Naive B cell (primary cell): ENCODE data around the gene KMT2D. TPM values are rescaled to one million over a fixed set of nuclear protein-coding genes. Genes with fewer than 3 reads are reported as not detected.
A peak's percentile ranks its signal among the peaks of the same experiment; 100 is the strongest.

Experiments
- ATAC-seq, 2 donors: fragments of 150-1000 bp; cut with Tn5 transposase; 2 replicates each; pipeline ENCODE4 v1.10.0; 2021; ENCODE audit warnings: low read depth in 2 of 2, mild to moderate bottlenecking in 2 of 2, moderate library complexity in 2 of 2
- DNase-seq: peaks from one replicate; pipeline ENCODE4 v3.0.0; 2022
- H3K27ac Mint-ChIP-seq, 6 donors: one replicate each; pipeline ENCODE4 v1.8.0; 2020 to 2022; ENCODE audit warnings: mild to moderate bottlenecking in 6 of 6, mixed read lengths in 6 of 6, moderate library complexity in 5 of 6, inconsistent platforms in 2 of 6
- H3K27me3 Mint-ChIP-seq, 3 donors: one replicate each; pipeline ENCODE4 v1.8.0; 2021 to 2022; ENCODE audit warnings: mixed read lengths in 3 of 3, mild to moderate bottlenecking in 1 of 3
- H3K36me3 Mint-ChIP-seq, 2 donors: one replicate each; pipeline ENCODE4 v1.8.0; 2020 to 2022; ENCODE audit warnings: mixed read lengths in 2 of 2, inconsistent platforms in 1 of 2, mild to moderate bottlenecking in 1 of 2
- H3K4me1 Mint-ChIP-seq, 3 donors: one replicate each; pipeline ENCODE4 v1.8.0; 2020 to 2022; ENCODE audit warnings: mixed read lengths in 3 of 3, inconsistent platforms in 1 of 3, mild to moderate bottlenecking in 1 of 3, moderate library complexity in 1 of 3
- H3K4me3 Mint-ChIP-seq, 8 donors: one replicate each; pipeline ENCODE4 v1.8.0; 2020 to 2022; ENCODE audit warnings: mild to moderate bottlenecking in 8 of 8, mixed read lengths in 8 of 8, moderate library complexity in 8 of 8, inconsistent platforms in 2 of 8
- H3K9me3 Mint-ChIP-seq, 7 donors: one replicate each; pipeline ENCODE4 v1.8.0; 2020 to 2022; ENCODE audit warnings: mixed read lengths in 7 of 7, mild to moderate bottlenecking in 5 of 7, inconsistent platforms in 2 of 7, moderate library complexity in 1 of 7
- polyA plus RNA-seq, 6 donors: library from polyadenylated mRNA; unstranded; fragments of 300-500 nt; fragmentation: Illumina TruSeq; gene quantifications; one replicate each; pipeline ENCODE4 v1.2.3, GENCODE V29; 2021; ENCODE audit warnings: low read depth in 6 of 6

KMT2D gene
- polyA plus RNA-seq, 6 donors from 2014 or later, result 2.6 to 33.6 (median 9.7) TPM

DNA sequence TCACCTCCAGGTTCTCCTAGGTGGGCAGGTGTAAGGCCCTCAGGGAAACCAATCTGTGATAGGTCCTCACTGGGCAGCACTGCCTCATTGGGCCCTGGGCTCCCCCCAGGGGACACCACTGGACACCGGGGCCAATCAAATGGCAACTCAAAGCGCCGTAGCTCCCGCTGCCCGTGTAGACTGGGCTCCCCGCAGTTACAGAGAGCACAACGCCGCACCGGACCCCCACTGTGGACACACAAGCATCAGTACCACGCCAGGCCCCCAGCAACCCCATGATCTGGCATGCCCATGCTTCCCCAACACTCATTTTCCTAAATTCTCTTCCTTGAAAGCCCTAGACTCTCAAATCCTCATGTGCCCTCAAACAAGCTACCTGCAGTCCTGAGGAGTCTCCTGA lies 6.1 kb downstream of the KMT2D start:
- no peaks in the 10 kb centered on the region for H3K9me3 Mint-ChIP-seq
- DNase-seq, result no peak
- H3K27ac Mint-ChIP-seq, result peak overlapping the region in 1 of 6 donors; percentile 49
- ATAC-seq, result no peak
- H3K27me3 Mint-ChIP-seq, result no peaks in the 10 kb centered on the region
- H3K4me1 Mint-ChIP-seq, result peaks cover 62 to 67% (median 67%) of the 10 kb centered on the region in 3 donors
- peaks cover 14 to 20% of the 10 kb centered on the region in 2 donors for H3K36me3 Mint-ChIP-seq
- H3K4me3 Mint-ChIP-seq, result peak overlapping the region in 1 of 8 donors; percentile 35

DNA sequence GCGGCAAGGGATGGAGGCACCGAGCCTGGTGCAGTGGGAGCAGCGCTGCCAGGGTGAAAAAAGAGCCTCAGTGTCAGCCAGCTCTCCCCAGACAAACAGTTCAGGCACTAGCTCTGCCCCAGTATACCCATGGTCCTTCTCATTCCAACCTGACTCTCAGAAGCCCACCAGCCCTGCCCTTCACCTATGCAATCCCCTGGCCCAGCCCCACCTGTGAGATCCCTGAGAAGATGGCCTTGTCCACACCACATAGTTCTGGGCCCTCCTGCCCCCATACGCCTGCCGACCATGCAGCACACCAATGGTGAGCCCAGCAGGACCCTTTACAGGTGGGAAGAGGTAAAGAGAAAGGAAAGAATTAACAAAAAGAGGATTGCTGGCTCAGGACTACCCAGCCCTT lies 6.5 kb downstream of the KMT2D start:
- Mint-ChIP-seq H3K36me3 (peaks cover 14 to 20% of the 10 kb centered on the region in 2 donors), H3K27me3 (no peaks in the 10 kb centered on the region), H3K9me3 (no peaks in the 10 kb centered on the region), H3K4me3 (no peak overlapping the region), H3K27ac (peak overlapping the region in 1 of 6 donors; percentile 9), H3K4me1 (peaks cover 58 to 64% (median 63%) of the 10 kb centered on the region in 3 donors)
- ATAC-seq, result no peak
- DNase-seq, result no peak

DNA sequence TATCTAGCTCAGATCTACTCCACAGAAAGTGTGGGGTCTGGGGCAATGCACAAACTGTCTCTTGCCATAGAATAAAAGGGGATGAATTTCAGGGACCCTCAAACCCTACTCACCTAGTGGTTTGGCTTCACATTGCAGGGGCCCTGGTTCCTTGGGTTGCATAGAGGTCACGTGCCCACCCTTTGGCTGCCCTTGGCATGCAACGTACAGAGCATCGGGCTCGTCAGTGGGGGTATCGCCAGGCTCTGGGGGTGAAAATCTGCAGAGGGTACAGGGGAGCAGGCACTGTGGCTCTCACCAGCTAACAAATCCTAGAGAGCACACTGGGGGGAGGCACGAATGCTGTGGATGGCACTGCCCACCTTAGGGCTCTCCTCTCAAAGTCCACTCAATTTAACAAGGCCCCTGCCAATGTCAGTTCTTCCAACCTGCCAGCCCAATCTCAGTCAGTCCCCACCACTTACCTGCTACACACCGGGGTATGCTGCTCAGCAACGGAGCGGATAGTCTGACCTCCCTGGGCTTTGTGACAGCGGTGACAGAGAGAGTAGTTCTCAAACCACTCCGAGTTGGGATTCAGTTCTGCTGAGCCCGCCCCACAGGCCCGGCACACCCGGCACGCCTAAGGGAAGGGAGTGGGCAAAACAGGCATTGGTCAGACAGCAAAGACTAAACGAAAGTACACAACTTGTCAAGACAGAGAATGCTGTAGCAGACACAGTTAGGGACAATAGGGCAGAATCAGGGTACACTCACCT lies 8.0 kb downstream of the KMT2D start:
- Mint-ChIP-seq H3K36me3 (peaks cover 14 to 27% of the 10 kb centered on the region in 2 donors), H3K4me1 (peaks cover 43 to 50% (median 48%) of the 10 kb centered on the region in 3 donors), H3K27me3 (no peaks in the 10 kb centered on the region), H3K27ac (peak overlapping the region in 2 of 6 donors; percentile 32 to 44), H3K9me3 (no peaks in the 10 kb centered on the region), H3K4me3 (peak overlapping the region in 1 of 8 donors; percentile 22)
- DNase-seq (no peak), ATAC-seq (no peak)

DNA sequence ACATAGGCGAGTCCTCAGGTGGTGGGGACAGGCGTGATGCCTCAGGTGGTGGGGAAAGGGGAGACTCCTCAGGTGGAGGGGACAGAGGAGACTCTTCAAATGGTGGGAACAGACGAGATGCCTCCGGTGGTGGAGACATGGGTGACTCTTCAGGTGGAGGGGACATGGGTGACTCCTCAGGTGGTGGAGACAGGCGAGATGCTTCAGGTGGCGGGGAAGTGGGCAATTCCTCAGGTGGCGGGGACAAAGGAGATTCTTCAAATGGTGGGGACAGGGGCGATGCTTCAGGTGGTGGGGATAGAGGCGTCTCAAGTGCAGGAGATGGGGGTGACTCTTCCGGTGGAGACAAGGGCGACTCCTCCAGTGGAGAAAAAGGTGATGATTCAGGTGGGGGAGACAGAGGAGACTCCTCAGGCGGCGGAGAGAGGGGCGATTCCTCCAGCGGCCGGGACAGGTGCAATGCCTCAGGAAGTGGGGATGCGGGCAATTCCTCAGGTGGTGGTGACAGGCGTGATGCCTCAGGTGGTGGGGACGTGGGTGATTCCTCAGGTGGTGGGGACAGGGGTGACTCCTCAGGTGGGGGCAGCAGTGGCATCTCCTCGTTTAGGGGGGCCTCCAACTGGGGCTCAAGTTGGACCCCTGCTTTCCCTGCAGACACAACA lies 8.7 kb downstream of the KMT2D start:
- Mint-ChIP-seq H3K9me3 (no peaks in the 10 kb centered on the region), H3K36me3 (peaks cover 14 to 27% of the 10 kb centered on the region in 2 donors), H3K4me1 (peaks cover 36 to 42% (median 41%) of the 10 kb centered on the region in 3 donors), H3K27ac (peak overlapping the region in 3 of 6 donors; percentile 22 to 74 (median 40)), H3K4me3 (peak overlapping the region in 2 of 8 donors; percentile 22 to 53), H3K27me3 (no peaks in the 10 kb centered on the region)
- ATAC-seq (no peak), DNase-seq (no peak)

DNA sequence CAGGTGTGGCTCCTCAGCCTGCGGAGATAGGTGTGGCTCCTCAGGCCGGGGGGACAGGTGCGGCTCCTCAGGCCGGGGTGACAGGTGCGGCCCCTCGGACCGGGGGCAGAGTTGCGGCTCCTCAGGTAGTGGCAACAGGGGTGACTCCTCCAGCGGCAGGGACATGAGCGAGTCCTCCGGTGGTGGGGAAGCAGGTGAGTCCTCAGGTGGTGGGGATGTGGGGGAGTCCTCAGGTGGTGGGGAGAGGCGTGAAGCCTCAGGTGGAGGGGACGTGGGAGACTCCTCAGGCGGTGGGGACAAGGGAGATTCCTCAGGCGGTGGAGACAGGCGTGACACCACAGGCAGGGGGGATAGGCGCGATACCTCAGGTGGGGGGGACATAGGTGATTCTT lies 9.2 kb downstream of the KMT2D start:
- Mint-ChIP-seq H3K4me1 (peaks cover 30 to 37% (median 36%) of the 10 kb centered on the region in 3 donors), H3K36me3 (peaks cover 14 to 27% of the 10 kb centered on the region in 2 donors), H3K27me3 (no peaks in the 10 kb centered on the region), H3K27ac (peak overlapping the region in 3 of 6 donors; percentile 22 to 74 (median 40)), H3K4me3 (no peak overlapping the region), H3K9me3 (no peaks in the 10 kb centered on the region)
- DNase-seq (no peak), ATAC-seq (no peak)

DNA sequence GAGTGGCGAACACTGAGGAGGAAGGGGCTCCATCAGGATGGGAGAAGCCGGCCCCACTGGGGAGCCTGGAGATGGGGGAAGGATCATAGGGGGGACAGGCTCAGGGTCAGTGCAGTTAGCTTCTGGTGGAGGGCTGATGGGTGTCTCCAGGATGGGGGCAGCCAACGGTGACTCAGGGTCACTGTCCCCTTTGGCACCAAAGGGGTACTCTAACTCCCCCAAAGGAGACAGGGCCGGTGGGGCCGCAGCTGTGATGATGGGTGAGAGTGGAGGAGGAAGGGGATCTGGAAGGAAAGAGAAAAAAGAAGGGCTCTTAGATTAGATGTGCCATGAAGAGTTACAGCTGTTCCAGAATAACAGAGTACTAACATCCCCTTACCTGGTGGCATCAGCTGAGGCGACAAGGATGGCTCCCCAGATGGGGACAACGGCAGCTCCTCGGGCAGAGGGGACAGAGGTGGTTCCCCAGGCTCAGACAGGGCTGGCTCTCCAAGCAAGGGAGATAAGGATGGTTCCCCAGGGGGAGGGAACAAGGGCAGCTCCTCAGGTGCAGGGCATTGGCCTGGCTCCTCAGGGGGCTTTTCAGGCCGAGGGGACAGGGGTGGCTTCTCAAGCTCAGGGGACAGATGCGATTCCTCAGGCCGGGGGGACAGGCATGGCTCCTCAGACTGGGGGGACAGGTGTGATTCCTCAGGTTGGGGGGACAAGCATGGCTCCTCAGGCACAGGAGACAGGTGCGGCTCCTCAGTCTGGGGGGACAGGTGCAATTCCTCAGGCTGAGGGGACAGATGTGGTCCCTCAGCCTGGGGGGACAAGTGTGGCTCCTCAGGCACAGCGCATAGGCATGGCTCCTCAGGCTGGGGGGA lies 9.9 kb downstream of the KMT2D start:
- Mint-ChIP-seq H3K4me1 (peaks cover 24 to 31% (median 29%) of the 10 kb centered on the region in 3 donors), H3K4me3 (no peak overlapping the region), H3K27ac (no peak overlapping the region), H3K36me3 (peaks cover 14 to 27% of the 10 kb centered on the region in 2 donors), H3K9me3 (no peaks in the 10 kb centered on the region), H3K27me3 (no peaks in the 10 kb centered on the region)
- ATAC-seq (no peak), DNase-seq (no peak)

DNA sequence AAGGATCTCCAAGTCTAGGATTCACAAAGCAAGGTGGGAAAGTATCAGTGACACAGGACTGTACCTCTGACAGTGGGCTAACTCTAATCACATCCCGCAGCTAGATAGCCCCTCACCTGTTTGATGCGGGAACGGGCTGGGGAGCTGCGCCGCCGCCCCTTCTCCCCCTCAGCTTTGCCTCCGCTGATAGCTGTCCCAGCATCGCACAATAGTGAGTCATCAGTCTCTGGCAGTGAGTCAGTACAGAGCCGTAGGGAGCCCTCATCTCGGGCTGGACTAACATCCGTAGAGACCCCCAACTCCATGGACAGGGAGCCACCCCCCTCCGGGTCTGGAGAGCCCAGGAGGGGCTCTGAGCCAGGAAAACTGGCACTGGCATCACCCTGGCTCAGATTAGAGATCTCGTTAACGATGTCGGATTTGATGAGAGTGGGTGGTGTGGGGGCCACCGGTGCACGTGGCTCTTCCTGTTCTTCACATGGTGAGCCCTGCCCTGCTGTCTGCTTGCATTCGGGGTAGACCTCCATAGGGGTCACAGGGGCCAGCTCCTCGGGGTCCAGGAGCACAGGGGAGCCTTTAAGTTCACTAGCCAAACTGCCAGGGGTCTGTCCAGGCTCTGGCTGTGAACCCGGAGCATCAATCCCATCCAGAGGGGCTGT lies 10.9 kb downstream of the KMT2D start:
- ATAC-seq (no peak), DNase-seq (no peak)
- Mint-ChIP-seq H3K36me3 (peaks cover 14 to 29% of the 10 kb centered on the region in 2 donors), H3K27ac (no peak overlapping the region), H3K27me3 (no peaks in the 10 kb centered on the region), H3K9me3 (no peaks in the 10 kb centered on the region), H3K4me1 (peaks cover 14 to 21% (median 21%) of the 10 kb centered on the region in 3 donors), H3K4me3 (no peak overlapping the region)

DNA sequence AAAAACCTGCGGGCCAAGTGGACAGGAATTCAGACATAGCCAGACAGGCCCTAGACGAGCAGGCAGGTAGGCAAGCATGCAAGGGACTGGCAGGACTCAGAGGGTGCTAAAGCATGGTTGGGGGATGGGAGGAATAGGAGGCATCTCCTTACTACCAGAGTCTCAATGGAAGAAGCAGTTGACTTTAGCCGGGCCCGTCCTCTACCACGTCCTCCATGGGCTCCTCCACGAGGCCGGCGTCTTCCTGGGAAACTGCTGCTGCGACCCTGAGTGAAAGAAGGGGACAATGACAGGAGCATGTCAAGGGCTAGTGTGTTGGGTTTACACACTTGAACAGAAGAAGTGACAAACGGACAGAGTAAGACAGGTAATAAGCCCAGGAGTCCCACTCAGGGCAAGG lies 11.6 kb downstream of the KMT2D start:
- no peaks in the 10 kb centered on the region for H3K27me3 Mint-ChIP-seq

DNA sequence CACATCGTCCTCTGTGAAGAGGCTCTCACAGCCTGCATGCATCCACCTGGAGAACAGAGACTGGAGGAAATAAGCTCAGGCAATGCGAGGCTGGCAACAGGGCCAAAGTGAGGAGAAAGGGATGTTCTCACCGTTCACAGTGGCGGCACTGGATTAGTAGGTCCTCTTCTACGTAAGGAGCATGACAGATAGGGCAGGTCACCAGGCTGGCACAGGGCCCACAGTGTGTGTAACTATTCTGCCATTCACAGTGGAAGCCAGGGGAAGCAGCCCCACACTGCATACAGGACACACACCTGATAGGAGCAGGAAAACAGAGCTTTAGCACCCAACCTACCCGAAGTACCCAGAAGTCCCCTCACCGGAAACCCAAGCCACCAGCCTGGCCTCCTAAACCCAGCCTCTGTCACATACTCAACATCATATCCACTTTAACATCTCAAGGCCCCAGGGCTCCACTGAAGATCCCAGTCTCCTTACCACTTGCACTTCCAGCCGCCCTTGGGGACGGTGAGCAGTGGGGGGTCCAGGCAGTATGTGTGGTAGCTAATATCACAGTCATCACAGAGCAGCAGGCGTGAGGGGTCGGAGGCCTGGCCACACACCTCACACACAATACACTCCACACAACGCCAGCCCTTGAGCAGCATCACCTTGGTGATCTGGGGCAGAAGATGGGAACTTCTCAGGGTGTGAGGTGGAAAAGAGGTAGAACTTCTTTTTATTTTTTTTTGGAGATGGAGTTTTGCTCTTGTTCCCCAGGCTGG lies 14.3 kb downstream of the KMT2D start:
- Mint-ChIP-seq H3K36me3 (peaks cover 0 to 37% of the 10 kb centered on the region in 2 donors), H3K27ac (no peak overlapping the region), H3K4me3 (no peak overlapping the region), H3K4me1 (peaks cover 0 to 18% (median 13%) of the 10 kb centered on the region in 3 donors), H3K27me3 (no peaks in the 10 kb centered on the region), H3K9me3 (no peaks in the 10 kb centered on the region)
- ATAC-seq (no peak), DNase-seq (no peak)

More for the DNA sequence above, 11.6 kb downstream of the KMT2D start:
- Mint-ChIP-seq H3K9me3 (no peaks in the 10 kb centered on the region), H3K36me3 (peaks cover 14 to 37% of the 10 kb centered on the region in 2 donors), H3K4me1 (peaks cover 7 to 25% (median 19%) of the 10 kb centered on the region in 3 donors), H3K4me3 (no peak overlapping the region), H3K27ac (peak overlapping the region in 1 of 6 donors; percentile 67)
- DNase-seq (no peak), ATAC-seq (no peak)

DNA sequence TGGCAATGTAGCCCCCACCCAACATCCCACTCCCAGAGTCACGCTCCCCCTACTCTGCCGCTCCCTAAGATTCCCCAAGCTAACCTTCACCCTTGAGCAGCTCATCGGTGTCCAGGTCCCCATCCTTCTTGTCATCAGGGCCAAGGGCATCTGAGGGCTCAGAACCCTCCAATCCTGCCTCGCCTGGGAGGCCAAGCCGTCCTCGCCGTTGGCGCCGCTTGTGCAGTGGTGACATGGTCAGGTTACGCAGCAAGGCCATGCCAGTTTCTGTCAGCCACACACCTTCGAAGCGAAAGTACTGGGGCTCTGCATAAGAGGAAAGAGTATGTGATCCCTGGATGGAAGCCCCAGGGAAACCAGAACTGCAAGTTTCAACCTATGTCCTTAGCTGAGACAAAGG lies 15.9 kb downstream of the KMT2D start:
- peaks cover 0 to 13% (median 11%) of the 10 kb centered on the region in 3 donors for H3K4me1 Mint-ChIP-seq
- no peaks in the 10 kb centered on the region for H3K27me3 Mint-ChIP-seq
- no peaks in the 10 kb centered on the region for H3K9me3 Mint-ChIP-seq
- no peak overlapping the region for H3K4me3 Mint-ChIP-seq
- no peak overlapping the region for H3K27ac Mint-ChIP-seq
- ATAC-seq, result no peak
- peaks cover 0 to 31% of the 10 kb centered on the region in 2 donors for H3K36me3 Mint-ChIP-seq
- no peak for DNase-seq

DNA sequence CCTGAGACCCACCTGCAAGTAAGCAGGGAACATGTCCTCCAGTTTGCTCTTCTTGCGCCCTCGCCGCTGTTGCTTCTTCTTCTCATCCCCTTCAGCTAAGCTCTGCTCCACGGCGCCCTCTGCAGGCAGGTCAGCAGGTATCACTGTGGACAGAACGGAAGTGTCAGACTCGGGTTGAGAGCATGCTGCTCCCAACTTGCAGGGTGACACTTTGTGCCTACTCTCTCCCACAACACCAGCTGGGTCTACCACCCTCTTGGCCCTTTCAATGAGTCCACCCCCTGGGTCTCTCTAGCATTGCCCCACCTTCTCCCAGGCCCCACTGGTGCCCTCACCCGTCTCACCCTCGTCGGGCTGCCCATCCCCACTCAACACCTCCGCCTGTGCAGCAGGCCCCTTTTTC lies 16.7 kb downstream of the KMT2D start:
- Mint-ChIP-seq H3K4me1 (peaks cover 0 to 13% (median 11%) of the 10 kb centered on the region in 3 donors), H3K9me3 (no peaks in the 10 kb centered on the region), H3K27me3 (no peaks in the 10 kb centered on the region), H3K27ac (peak overlapping the region in 5 of 6 donors; percentile 26 to 83 (median 47)), H3K36me3 (peaks cover 2 to 31% of the 10 kb centered on the region in 2 donors), H3K4me3 (peak overlapping the region in 1 of 8 donors; percentile 22)
- DNase-seq (peak; percentile 64), ATAC-seq (peak; percentile 85 to 89)

DNA sequence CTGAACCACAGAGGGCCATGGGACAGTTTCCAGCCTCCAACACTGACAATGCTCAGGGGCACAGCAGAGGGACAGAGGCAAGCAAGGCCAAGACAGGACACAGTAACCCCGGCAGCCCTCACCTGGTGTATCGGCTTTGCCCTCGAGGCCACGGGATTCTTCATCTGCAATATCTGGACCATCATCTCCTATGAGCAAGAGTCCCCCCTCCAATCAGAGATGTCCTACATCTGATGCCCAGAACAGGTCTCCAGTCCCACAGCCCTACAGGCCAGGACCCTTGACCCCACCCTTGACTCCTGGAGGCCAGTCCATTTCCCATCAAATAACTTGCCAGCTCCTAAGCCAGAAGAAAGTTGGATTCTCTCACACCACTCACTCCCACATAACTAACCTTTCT lies 17.4 kb downstream of the KMT2D start:
- Mint-ChIP-seq H3K27me3 (no peaks in the 10 kb centered on the region), H3K36me3 (peaks cover 5 to 30% of the 10 kb centered on the region in 2 donors), H3K4me1 (peaks cover 0 to 13% (median 11%) of the 10 kb centered on the region in 3 donors), H3K9me3 (no peaks in the 10 kb centered on the region), H3K4me3 (no peak overlapping the region), H3K27ac (peak overlapping the region in 5 of 6 donors; percentile 26 to 83 (median 54))
- DNase-seq (no peak), ATAC-seq (no peak)
